Stimulated activated CD4-positive, alpha-beta T cell treated with anti-CD3 and anti-CD28 coated beads, Interleukin-12 subunit alpha, Interleukin-12 subunit beta, amount 100 ng/mL, for 4 hours (primary cell): Measurements from ENCODE around the gene IGIP.
A peak's percentile ranks its signal among the peaks of the same experiment; 100 is the strongest.

ENCODE experiments used
- DNase-seq: peaks from one replicate; pipeline ENCODE4 v3.0.0-alpha.2; 2020

IGIP gene

GRCh38 chr5:140166911-140167310, 41.2 kb downstream of the IGIP start:
- DNase-seq: no peak

- DNase-seq: no peak
Measured at GRCh38 chr5:140168371-140168770, 42.6 kb downstream of the IGIP start.

- DNase-seq: no peak
Measured at GRCh38 chr5:140169410-140169809, 43.7 kb downstream of the IGIP start.

GRCh38 chr5:140172483-140172882, 46.7 kb downstream of the IGIP start:
- no peak for DNase-seq

- DNase-seq: no peak
Measured at GRCh38 chr5:140174014-140174413, 48.3 kb downstream of the IGIP start.

- peak; percentile 95 for DNase-seq
Measured at GRCh38 chr5:140174465-140175366, 49.0 kb downstream of the IGIP start, which contains the start of gene CYSTM1. Gene CYSTM1 (plus strand): TSS chr5:140175188. CDS start chr5:140194466, 19,278 bp downstream.

GRCh38 chr5:140175367-140176030, 49.8 kb downstream of the IGIP start:
- peak; percentile 47 for DNase-seq

GRCh38 chr5:140176031-140176387, 50.3 kb downstream of the IGIP start:
- no peak for DNase-seq

- DNase-seq: no peak
Measured at GRCh38 chr5:140178086-140178410, 52.3 kb downstream of the IGIP start.

GRCh38 chr5:140178482-140179116, 52.9 kb downstream of the IGIP start:
- DNase-seq: no peak
